Mesangial cell (primary cell): ENCODE measurements around the gene GRAP2. TPM values are rescaled to one million over a fixed set of nuclear protein-coding genes. Genes with fewer than 3 reads are reported as not detected.

ENCODE experiments used
- total RNA-seq: library from RNA; depleted of rRNA; stranded (reverse); fragments of >200 nt; gene quantifications from 2 replicates; pipeline ENCODE4 v1.2.3, GENCODE V29; 2015

The GRAP2 gene
- 2.9 TPM in 1 of 2 replicates, not detected in the other for total RNA-seq

GRCh38 chr22:39900306-39901227, at the start of gene GRAP2:
Gene GRAP2 (plus strand): TSS chr22:39901084. CDS start chr22:39947107, 46,023 bp downstream.

GRCh38 chr22:39893526-39893925, 7.4 kb upstream of the GRAP2 start, which contains the start of gene ENTHD1:
Gene ENTHD1 (minus strand): TSS chr22:39893760. CDS start chr22:39887748, 6,012 bp downstream.

GRCh38 chr22:39959640-39960447, 59.0 kb downstream of the GRAP2 start, which contains the start of gene TMA7B:
Gene TMA7B (plus strand): TSS chr22:39960397. CDS start chr22:39964375, 3,978 bp downstream.

GRCh38 chr22:39994566-39995392, 93.9 kb downstream of the GRAP2 start, which contains the start of gene FAM83F:
Gene FAM83F (plus strand): TSS chr22:39994954. CDS start chr22:39995043, 89 bp downstream.

Other genes starting within 250 kb of the GRAP2 start
- gene ENTHD1, start 7.3 kb upstream of the GRAP2 start, total RNA-seq: not detected in 2 replicates
- not detected in 2 replicates for gene TMA7B, start 59.3 kb downstream of the GRAP2 start, total RNA-seq
- gene FAM83F, start 93.9 kb downstream of the GRAP2 start, total RNA-seq: 0.16 and 0.38 TPM in 2 replicates